IMR-90 (cell line): Measurements from ENCODE around the gene FBXL4. TPM values are rescaled to one million over a fixed set of nuclear protein-coding genes. Genes with fewer than 3 reads are reported as not detected.

Experiments used
- ATAC-seq: fragments of 200-7000 bp; cut with Tn5 transposase; 2 replicates; pipeline ENCODE4 v1.9.1; 2020; ENCODE audit warnings: low read depth, mild to moderate bottlenecking, moderate library complexity
- BruUV-seq: library from RNA; stranded (reverse); fragments of 400-500 nt; replicated peaks from 2 replicates; lab custom pipeline; 2021; lab: Mats Ljungman, UMichigan
- CTCF ChIA-PET: fragments of 300-600 bp; formaldehyde crosslinking; extraction: SDS; loops from one replicate; lab custom pipeline; 2021; ENCODE audit warnings: antibody characterized with exemption; lab: Yijun Ruan, JAX
- POLR2A ChIA-PET: fragments of 300-600 bp; sonication (Branson Sonifier 250); formaldehyde crosslinking; loops from one replicate; lab custom pipeline; 2022; ENCODE audit warnings: antibody characterized with exemption; ENCODE audit not compliant: unreplicated experiment; lab: Charles Lee
- DNase-seq: peaks from one replicate; pipeline ENCODE4 v3.0.0; 2013
- H2AFZ ChIP-seq: replicated peaks from 2 replicates; pipeline ENCODE3; 2013; ENCODE audit warnings: low read length, mild to moderate bottlenecking; ENCODE audit not compliant: poor library complexity
- H2AK5ac ChIP-seq: 2 replicates; pipeline ENCODE4 v1.6.1; 2013; ENCODE audit warnings: low read depth, low read length, inconsistent platforms
- H2AK9ac ChIP-seq: replicated peaks from 2 replicates; pipeline ENCODE3; 2013; ENCODE audit warnings: mild to moderate bottlenecking, low read depth, low read length, moderate library complexity; ENCODE audit not compliant: poor library complexity
- H2BK120ac ChIP-seq: 2 replicates; pipeline ENCODE4 v1.6.1; 2013; ENCODE audit warnings: low read depth, low read length, inconsistent platforms
- H2BK15ac ChIP-seq: 3 replicates; pipeline ENCODE4 v1.6.1; 2013; ENCODE audit warnings: low read depth, low read length, inconsistent platforms
- H2BK20ac ChIP-seq: 2 replicates; pipeline ENCODE4 v1.6.1; 2013; ENCODE audit warnings: low read depth, mild to moderate bottlenecking, inconsistent platforms, low read length, moderate library complexity
- H2BK5ac ChIP-seq: 2 replicates; pipeline ENCODE4 v1.6.1; 2013; ENCODE audit warnings: mild to moderate bottlenecking, low read depth, low read length, inconsistent platforms; ENCODE audit not compliant: poor library complexity, severe bottlenecking
- H3K14ac ChIP-seq: replicated peaks from 2 replicates; pipeline ENCODE4 v1.6.1; 2013; ENCODE audit warnings: low read depth, low read length, inconsistent platforms
- H3K18ac ChIP-seq: 2 replicates; pipeline ENCODE4 v1.6.1; 2013; ENCODE audit warnings: low read depth, low read length, control low read depth
- H3K23ac ChIP-seq: 2 replicates; pipeline ENCODE4 v1.6.1; 2013; ENCODE audit warnings: low read depth, low read length, inconsistent platforms
- H3K27ac ChIP-seq: 2 replicates; pipeline ENCODE4 v1.5.1; 2013; ENCODE audit warnings: mild to moderate bottlenecking, control low read depth, low read length; ENCODE audit not compliant: insufficient read depth
- H3K27me3 ChIP-seq: 2 replicates; pipeline ENCODE4 v1.6.1; 2013; ENCODE audit warnings: low read length; ENCODE audit not compliant: control insufficient read depth, insufficient read depth
- H3K36me3 ChIP-seq: 2 replicates; pipeline ENCODE4 v1.6.1; 2013; ENCODE audit warnings: low read length, mixed read lengths; ENCODE audit not compliant: control insufficient read depth, insufficient read depth
- H3K4ac ChIP-seq: 2 replicates; pipeline ENCODE4 v1.6.1; 2013; ENCODE audit warnings: low read depth, low read length, inconsistent platforms
- H3K4me1 ChIP-seq: 2 replicates; pipeline ENCODE4 v1.6.1; 2013; ENCODE audit warnings: low read length, mixed read lengths; ENCODE audit not compliant: control insufficient read depth, insufficient read depth
- H3K4me2 ChIP-seq: 2 replicates; pipeline ENCODE4 v1.6.1; 2013; ENCODE audit warnings: low read depth, mild to moderate bottlenecking, control low read depth, low read length, moderate library complexity
- H3K4me3 ChIP-seq: 2 replicates; pipeline ENCODE4 v1.5.1; 2013; ENCODE audit warnings: low read depth, mild to moderate bottlenecking, control low read depth, low read length, moderate library complexity; ENCODE audit not compliant: insufficient read depth
- H3K56ac ChIP-seq: 2 replicates; pipeline ENCODE4 v1.6.1; 2013; ENCODE audit warnings: low read length, inconsistent platforms; ENCODE audit not compliant: insufficient read depth; ENCODE audit errors: extremely low read depth
- H3K79me1 ChIP-seq, 2 experiments: 2 replicates each; pipeline ENCODE4 v1.6.1; 2013; ENCODE audit warnings: low read length in 2 of 2, inconsistent platforms in 1 of 2, low read depth in 1 of 2
- H3K9ac ChIP-seq: 2 replicates; pipeline ENCODE4 v1.6.1; 2013; ENCODE audit warnings: low read depth, low read length, control low read depth
- H3K9me1 ChIP-seq: 2 replicates; pipeline ENCODE4 v1.6.1; 2013; ENCODE audit warnings: low read length, inconsistent platforms; ENCODE audit not compliant: insufficient read depth
- H3K9me3 ChIP-seq: 2 replicates; pipeline ENCODE4 v1.6.1; 2013; ENCODE audit warnings: low read length; ENCODE audit not compliant: control insufficient read depth, insufficient read depth
- H4K20me1 ChIP-seq: 2 replicates; pipeline ENCODE4 v1.6.1; 2013; ENCODE audit warnings: low read length, inconsistent platforms; ENCODE audit not compliant: insufficient read depth
- H4K5ac ChIP-seq: 2 replicates; pipeline ENCODE4 v1.6.1; 2013; ENCODE audit warnings: mild to moderate bottlenecking, low read depth, low read length, control low read depth
- H4K8ac ChIP-seq, 2 experiments: 2 replicates each; pipeline ENCODE4 v1.6.1; 2013; ENCODE audit warnings: low read depth in 2 of 2, low read length in 2 of 2, control low read depth in 1 of 2, inconsistent platforms in 1 of 2
- H4K91ac ChIP-seq: 2 replicates; pipeline ENCODE4 v1.6.1; 2013; ENCODE audit warnings: low read depth, low read length, inconsistent platforms; ENCODE audit not compliant: insufficient read depth
- BHLHE40 ChIP-seq: fragments of 150-350 bp; IDR thresholded peaks from 2 replicates; pipeline ENCODE4 v1.6.1; 2016; ENCODE audit warnings: mild to moderate bottlenecking, low read depth, low read length
- CEBPB ChIP-seq: IDR thresholded peaks from 2 replicates; pipeline ENCODE4 v1.6.1; 2012; ENCODE audit warnings: low read depth, low read length, improper control_type of control experiment
- CHD1 ChIP-seq: IDR thresholded peaks from 2 replicates; pipeline ENCODE4 v1.6.1; 2012; ENCODE audit warnings: low read depth, low read length, improper control_type of control experiment
- FOS ChIP-seq: fragments of 150-350 bp; IDR thresholded peaks from 2 replicates; pipeline ENCODE4 v1.6.1; 2016; ENCODE audit warnings: low read depth, low read length
- MAFK ChIP-seq: IDR thresholded peaks from 2 replicates; pipeline ENCODE4 v1.6.1; 2012; ENCODE audit warnings: low read depth, low read length, improper control_type of control experiment
- MAZ ChIP-seq: IDR thresholded peaks from 2 replicates; pipeline ENCODE4 v1.6.1; 2012; ENCODE audit warnings: low read depth, mild to moderate bottlenecking, low read length, improper control_type of control experiment, moderate library complexity, borderline replicate concordance
- NFE2L2 ChIP-seq: fragments of 150-350 bp; IDR thresholded peaks from 2 replicates; pipeline ENCODE4 v1.6.1; 2016; ENCODE audit warnings: low read depth, mild to moderate bottlenecking, low read length
- POLR2A ChIP-seq: IDR thresholded peaks from 2 replicates; pipeline ENCODE4 v1.6.1; 2012; ENCODE audit warnings: mild to moderate bottlenecking, low read depth, low read length
- RCOR1 ChIP-seq: IDR thresholded peaks from 2 replicates; pipeline ENCODE4 v1.6.1; 2012; ENCODE audit warnings: mild to moderate bottlenecking, low read length, improper control_type of control experiment; ENCODE audit not compliant: insufficient replicate concordance
- RFX5 ChIP-seq: IDR thresholded peaks from 2 replicates; pipeline ENCODE4 v1.8.0; 2012; ENCODE audit warnings: low read depth, mild to moderate bottlenecking, low read length, moderate library complexity
- USF2 ChIP-seq: fragments of 150-350 bp; IDR thresholded peaks from 2 replicates; pipeline ENCODE4 v1.6.1; 2017; ENCODE audit warnings: mild to moderate bottlenecking, antibody characterized with exemption, low read length, low read depth
- WGBS, 2 experiments: methylation state at CpG; one replicate each; pipeline versions ENCODE4 v1.1.5 to v1.1.7; 2013; ENCODE audit warnings: missing lambda C conversion rate in 2 of 2; ENCODE audit not compliant: insufficient read length in 1 of 2; ENCODE audit errors: extremely low coverage in 2 of 2; 5-methylcytosine and 5-hydroxymethylcytosine counted together
- dilution Hi-C: fragments of 300-500 bp; cut with HindIII; formaldehyde crosslinking; loops from one replicate; pipeline ENCODE4 v1.14.3; 2018; ENCODE audit warnings: low sequenced_read_pairs; ENCODE audit not compliant: unreplicated experiment
- in situ Hi-C: fragments of 300-500 bp; cut with MboI; formaldehyde crosslinking; loops from 3 replicates; pipeline ENCODE4 v1.14.3; 2019; ENCODE audit warnings: low sequenced_read_pairs, inconsistent platforms, mixed read lengths
- intact Hi-C: fragments of 100-400 bp; cut with micrococcal nuclease; formaldehyde crosslinking; loops from 2 replicates; pipeline ENCODE4 v1.10.0; 2022
- polyA plus RNA-seq, 3 experiments: library from polyadenylated mRNA; depleted of rRNA; stranded (reverse); fragments of >200 nt; gene quantifications; 2 replicates each; pipeline ENCODE4 v1.2.3, GENCODE V29; 2012; ENCODE audit warnings: low replicate concordance in 1 of 3
- total RNA-seq: library from RNA; depleted of rRNA; stranded (reverse); fragments of >200 nt; gene quantifications from 2 replicates; pipeline ENCODE4 v1.2.3, GENCODE V29; 2012
- TF ChIP-seq, protein P1 (sequence below): fragments of 150-350 bp; IDR thresholded peaks from 2 replicates; pipeline ENCODE4 v1.6.1; 2016; ENCODE audit warnings: low read depth, mild to moderate bottlenecking, low read length, moderate library complexity, borderline replicate concordance

The FBXL4 gene
- total and polyA plus RNA-seq, 2 of the 4 experiments (the other 2 are of a cell fraction): 7.8 to 17.6 TPM

- ATAC-seq (no peak; the same call in 1 of the 2 replicates), DNase-seq (no peak)
- no peaks in the 10 kb centered on the region for H3K9me1 ChIP-seq
- H3K14ac ChIP-seq: no peak overlapping the region
- ChIA-PET CTCF (interaction anchor here (1.0 kb wide), 1 partner anchor 11 kb away, joined by 3 read pairs; no protein-coding TSS in a partner anchor), POLR2A (no interaction called here)
- no peak overlapping the region for H3K9ac ChIP-seq
- dilution Hi-C loops: no loop called here
- H3K56ac ChIP-seq: no peak overlapping the region
- WGBS, 2 experiments: 0% methylated on average over 2 of the region's 51 CpGs; no CpG with 5 or more reads in 1 of the 2 experiments
- no peak for TF ChIP-seq POLR2A
- no peak for TF ChIP-seq NFE2L2
- TF ChIP-seq BHLHE40: no peak
- TF ChIP-seq FOS: no peak
- TF ChIP-seq CHD1: no peak
- TF ChIP-seq RCOR1: no peak
- TF ChIP-seq RFX5: no peak
- TF ChIP-seq MAZ: no peak
- TF ChIP-seq CEBPB: no peak
- TF ChIP-seq USF2: no peak
- no peak for TF ChIP-seq MAFK
- TF ChIP-seq, protein P1, sequence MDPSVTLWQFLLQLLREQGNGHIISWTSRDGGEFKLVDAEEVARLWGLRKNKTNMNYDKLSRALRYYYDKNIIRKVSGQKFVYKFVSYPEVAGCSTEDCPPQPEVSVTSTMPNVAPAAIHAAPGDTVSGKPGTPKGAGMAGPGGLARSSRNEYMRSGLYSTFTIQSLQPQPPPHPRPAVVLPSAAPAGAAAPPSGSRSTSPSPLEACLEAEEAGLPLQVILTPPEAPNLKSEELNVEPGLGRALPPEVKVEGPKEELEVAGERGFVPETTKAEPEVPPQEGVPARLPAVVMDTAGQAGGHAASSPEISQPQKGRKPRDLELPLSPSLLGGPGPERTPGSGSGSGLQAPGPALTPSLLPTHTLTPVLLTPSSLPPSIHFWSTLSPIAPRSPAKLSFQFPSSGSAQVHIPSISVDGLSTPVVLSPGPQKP: no peak
- H4K8ac ChIP-seq: no peak overlapping the region
- H2BK20ac ChIP-seq: no peak overlapping the region
- no peak overlapping the region for H2BK15ac ChIP-seq
- no peak overlapping the region for H3K27ac ChIP-seq
- H4K20me1 ChIP-seq: no peaks in the 10 kb centered on the region
- H3K4me2 ChIP-seq: peak overlapping the region; percentile 1; the same call in 1 of the 2 replicates
- no peak overlapping the region for H4K91ac ChIP-seq
- peak overlapping the region; percentile 17 for H2AFZ ChIP-seq
- H3K18ac ChIP-seq: no peak overlapping the region
- in situ Hi-C loops: loop anchor here (10.0 kb wide), 1 partner anchor 1350 kb away; no protein-coding TSS in a partner anchor
- H3K79me1 ChIP-seq: no peaks in the 10 kb centered on the region
- H3K4me1 ChIP-seq: peaks cover 6% of the 10 kb centered on the region; the same call in 1 of the 2 replicates
- H3K9me3 ChIP-seq: no peaks in the 10 kb centered on the region
- no peak overlapping the region for H3K23ac ChIP-seq
- no peak overlapping the region for H2BK120ac ChIP-seq
- no peaks in the 10 kb centered on the region for H3K36me3 ChIP-seq
- no peak overlapping the region for H2AK9ac ChIP-seq
- H2AK5ac ChIP-seq: no peak overlapping the region
- H3K27me3 ChIP-seq: peaks cover 89% of the 10 kb centered on the region
- no peak overlapping the region for H3K4ac ChIP-seq
- BruUV-seq: no TSS peak
- H2BK5ac ChIP-seq: no peak overlapping the region
- intact Hi-C loops: loop anchor here (1.0 to 2.0 kb wide), 6 partner anchors 275 to 1658 kb away; no protein-coding TSS in a partner anchor
- no peak overlapping the region for H4K5ac ChIP-seq
- no peak overlapping the region for H3K4me3 ChIP-seq
Observed at GRCh38 chr6:98844244-98845210, 103.2 kb downstream of the FBXL4 start.
